Suprapubic skin (tissue), 4 donors: ENCODE measurements around the gene TMEM243. TPM values are rescaled to one million over a fixed set of nuclear protein-coding genes. Genes with fewer than 3 reads are reported as not detected.

ENCODE experiments used
- DNase-seq, 2 donors: peaks; one replicate each; pipeline ENCODE4 v3.0.0-alpha.2; 2019; ENCODE audit warnings: low spot score in 2 of 2
- H3K27ac ChIP-seq: fragments of 200-600 bp; sonication (generic); one replicate; pipeline ENCODE4 v1.5.1; 2019
- H3K27me3 ChIP-seq: fragments of 200-600 bp; sonication (generic); one replicate; pipeline ENCODE4 v1.5.1; 2019
- H3K36me3 ChIP-seq: fragments of 200-600 bp; sonication (generic); one replicate; pipeline ENCODE4 v1.5.1; 2019
- H3K4me1 ChIP-seq: fragments of 200-600 bp; sonication (generic); one replicate; pipeline ENCODE4 v1.5.1; 2019
- H3K4me3 ChIP-seq: fragments of 200-600 bp; sonication (generic); one replicate; pipeline ENCODE4 v1.5.1; 2019; ENCODE audit warnings: mild to moderate bottlenecking
- H3K9me3 ChIP-seq: fragments of 200-600 bp; sonication (generic); one replicate; pipeline ENCODE4 v1.5.1; 2019
- CTCF ChIP-seq, 2 donors: fragments of 200-600 bp in 1 of 2; fragments of 450-650 bp in 1 of 2; sonication (generic) in 1 of 2; IDR thresholded peaks; one replicate each; pipeline ENCODE4 v1.5.1; 2016 to 2019; ENCODE audit warnings: antibody characterized with exemption in 2 of 2, mild to moderate bottlenecking in 1 of 2, moderate library complexity in 1 of 2
- EP300 ChIP-seq: sonication (generic); formaldehyde crosslinking; IDR thresholded peaks from one replicate; pipeline ENCODE4 v1.6.1; 2017; ENCODE audit warnings: antibody characterized with exemption
- POLR2A ChIP-seq, 2 donors: fragments of 450-650 bp; IDR thresholded peaks; one replicate each; pipeline ENCODE4 v1.6.1; 2017; ENCODE audit warnings: antibody characterized with exemption in 2 of 2, mild to moderate bottlenecking in 2 of 2, moderate library complexity in 2 of 2
- POLR2AphosphoS5 ChIP-seq, 3 donors: sonication (generic); formaldehyde crosslinking; IDR thresholded peaks; one replicate each; pipeline ENCODE4 v1.6.1; 2017; ENCODE audit warnings: antibody characterized with exemption in 3 of 3
- WGBS: methylation state at CpG from one replicate; pipeline ENCODE4 v1.1.5; 2018; 5-methylcytosine and 5-hydroxymethylcytosine counted together
- total RNA-seq, 4 donors: library from RNA; depleted of rRNA; stranded (reverse); fragments of >200 nt; gene quantifications; one replicate each; pipeline ENCODE4 v1.1.0, GENCODE V29; 2016

TMEM243 gene
- total RNA-seq, 4 donors from 2014 or later = 27.7 to 76.0 (median 39.2) TPM

DNA sequence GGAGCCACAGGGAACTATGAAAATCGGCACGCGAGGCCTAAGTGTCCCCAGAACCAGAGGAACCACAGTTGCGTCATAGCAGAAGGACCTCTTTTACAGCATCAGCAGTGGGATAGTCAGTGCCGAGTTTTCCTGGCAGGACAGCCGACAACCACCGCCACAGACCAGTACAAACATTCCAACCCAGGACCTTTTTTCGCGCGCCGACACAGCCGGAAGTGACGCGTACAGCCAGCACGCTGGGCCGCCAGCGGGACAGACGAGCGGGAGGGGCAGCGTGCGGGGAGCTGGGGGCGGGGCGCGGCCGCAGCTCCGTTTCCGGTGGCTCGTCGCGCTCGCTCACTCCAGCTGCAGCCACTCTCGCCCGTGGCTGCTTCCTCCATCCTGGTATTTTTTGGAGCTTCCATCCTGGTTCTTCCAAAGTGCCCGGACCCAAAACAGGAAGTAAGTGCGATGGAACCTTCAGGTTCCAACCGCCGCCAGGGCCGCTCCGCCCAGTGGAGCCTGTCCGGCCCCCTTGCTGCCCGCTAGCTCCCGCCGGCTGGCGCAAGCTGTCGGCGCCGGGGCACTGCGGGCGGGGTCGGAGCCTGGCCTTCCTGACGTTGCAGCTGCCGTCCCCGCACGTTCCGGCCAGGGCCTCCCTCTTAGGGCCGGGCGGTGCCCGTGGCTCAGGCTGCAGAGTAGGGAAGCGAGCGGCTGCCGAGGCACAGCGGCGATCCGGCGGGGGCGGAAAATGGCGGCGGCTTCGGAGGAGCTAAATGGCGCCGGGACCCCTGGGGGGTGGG lies 67.2 kb downstream of the TMEM243 start, which contains the start of gene DMTF1:
Gene DMTF1 (plus strand): TSS at position 342 of the 785 bp plus-strand sequence. CDS start 12,489 bp downstream, outside the sequence.
- Histone ChIP-seq H3K27ac (peak within 1 kb of the TSS; percentile 99), H3K4me1 (peaks cover 54% of the 10 kb centered on the region), H3K4me3 (peak within 1 kb of the TSS; percentile 89), H3K9me3 (no peaks in the 10 kb centered on the region), H3K36me3 (no peaks in the 10 kb centered on the region), H3K27me3 (no peaks in the 10 kb centered on the region)
- TF ChIP-seq POLR2AphosphoS5 (IDR thresholded peaks at IDR 0.05) = peak in 2 of 3 donors; percentile 77 to 87
- TF ChIP-seq EP300 = no peak
- peak; percentile 37 to 87 for TF ChIP-seq POLR2A (IDR thresholded peaks at IDR 0.05)
- TF ChIP-seq CTCF (IDR thresholded peaks at IDR 0.05) = no peak
- peak; percentile 96 to 98 for DNase-seq
- WGBS = 0% methylated on average over 33 of the region's 71 CpGs

- peak overlapping the region; percentile 89 for H3K4me3 ChIP-seq
- H3K9me3 ChIP-seq = no peaks in the 10 kb centered on the region
- H3K36me3 ChIP-seq = no peaks in the 10 kb centered on the region
- H3K27ac ChIP-seq = peak overlapping the region; percentile 99
- H3K27me3 ChIP-seq = no peaks in the 10 kb centered on the region
- peak in 1 of 2 donors; percentile 32 for TF ChIP-seq POLR2A (IDR thresholded peaks at IDR 0.05)
- no peak for TF ChIP-seq CTCF (IDR thresholded peaks at IDR 0.05)
- peaks cover 51% of the 10 kb centered on the region for H3K4me1 ChIP-seq
- DNase-seq = no peak
- 2% methylated on average over 13 of the region's 13 CpGs for WGBS
These were observed 67.8 kb downstream of the TMEM243 start for GRCh38 chr7:87151729-87152111.

GRCh38 chr7:87151002-87151728 lies 68.4 kb downstream of the TMEM243 start:
- no peak for TF ChIP-seq POLR2AphosphoS5 (IDR thresholded peaks at IDR 0.05)
- Histone ChIP-seq H3K36me3 (no peaks in the 10 kb centered on the region), H3K4me3 (peak overlapping the region; percentile 89), H3K27me3 (no peaks in the 10 kb centered on the region), H3K27ac (peak overlapping the region; percentile 99), H3K4me1 (peaks cover 46% of the 10 kb centered on the region), H3K9me3 (no peaks in the 10 kb centered on the region)
- DNase-seq = no peak
- WGBS = 34% methylated on average over 9 of the region's 9 CpGs

DNA sequence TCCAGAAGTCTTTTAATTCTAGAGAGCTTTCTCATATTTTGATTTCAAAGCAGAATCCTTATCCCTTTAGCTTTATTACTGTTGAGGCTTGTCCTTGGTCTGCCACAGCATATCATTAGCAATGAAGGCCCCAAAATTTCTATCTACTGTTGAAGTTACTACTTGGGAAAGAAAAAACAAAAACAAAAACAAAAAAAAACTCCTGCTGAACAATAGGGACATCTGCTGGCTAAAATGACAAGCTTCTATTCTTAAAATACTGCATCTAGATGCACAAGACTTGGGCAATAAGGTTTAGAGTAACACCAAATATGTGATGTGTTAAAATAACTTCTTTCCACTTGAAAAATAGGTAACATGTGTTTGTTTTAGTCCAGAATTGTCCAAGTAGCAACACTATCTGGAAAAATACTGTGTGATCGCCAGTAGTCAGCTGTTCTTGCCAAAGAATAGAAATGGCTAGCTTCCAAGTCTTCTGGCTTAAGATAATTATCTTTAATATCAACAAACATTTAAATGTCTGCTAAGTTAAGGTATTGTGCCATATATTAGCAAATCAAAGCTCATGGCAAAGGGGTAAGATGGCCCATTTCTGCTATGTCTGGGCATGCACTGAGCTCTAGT lies 71.1 kb downstream of the TMEM243 start:
- Histone ChIP-seq H3K9me3 (no peaks in the 10 kb centered on the region), H3K27ac (no peak overlapping the region), H3K4me1 (peaks cover 20% of the 10 kb centered on the region), H3K36me3 (no peaks in the 10 kb centered on the region), H3K27me3 (no peaks in the 10 kb centered on the region), H3K4me3 (no peak overlapping the region)
- TF ChIP-seq POLR2AphosphoS5 (IDR thresholded peaks at IDR 0.05) (no peak), CTCF (IDR thresholded peaks at IDR 0.05) (peak in 1 of 2 donors; percentile 34)
- 8% methylated on average over 1 of the region's 1 CpG for WGBS
- no peak for DNase-seq

- peaks cover 16% of the 10 kb centered on the region for H3K4me1 ChIP-seq
- H3K9me3 ChIP-seq = no peaks in the 10 kb centered on the region
- DNase-seq = no peak
- no peaks in the 10 kb centered on the region for H3K27me3 ChIP-seq
- H3K4me3 ChIP-seq = no peak overlapping the region
- no peak overlapping the region for H3K27ac ChIP-seq
- TF ChIP-seq POLR2AphosphoS5 (IDR thresholded peaks at IDR 0.05) (no peak), EP300 (no peak), POLR2A (IDR thresholded peaks at IDR 0.05) (no peak), CTCF (IDR thresholded peaks at IDR 0.05) (no peak)
- 79% methylated on average over 7 of the region's 7 CpGs for WGBS
- H3K36me3 ChIP-seq = no peaks in the 10 kb centered on the region
These were observed 72.0 kb downstream of the TMEM243 start for GRCh38 chr7:87147500-87147899.
